Keratinocyte (primary cell): Measurements from ENCODE around the gene STK38.

Experiments
- EZH2 ChIP-seq: IDR thresholded peaks from one replicate; pipeline ENCODE4 v1.6.1; 2012; ENCODE audit warnings: inconsistent platforms, mild to moderate bottlenecking, low read length, moderate library complexity
- TF ChIP-seq, protein P1 (sequence below), 3 experiments: IDR thresholded peaks in 1 of 3; conservative IDR thresholded peaks in 1 of 3; optimal IDR thresholded peaks in 1 of 3; 2 replicates in 2 of 3; 3 replicates in 1 of 3; pipeline versions ENCODE3 to v1.5.1; 2011; ENCODE audit warnings: low read length in 3 of 3, mild to moderate bottlenecking in 3 of 3, moderate library complexity in 2 of 3, control low read depth in 1 of 3, inconsistent platforms in 1 of 3; ENCODE audit not compliant: insufficient read depth in 2 of 3; ENCODE audit errors: extremely low read depth in 1 of 3

DNA sequence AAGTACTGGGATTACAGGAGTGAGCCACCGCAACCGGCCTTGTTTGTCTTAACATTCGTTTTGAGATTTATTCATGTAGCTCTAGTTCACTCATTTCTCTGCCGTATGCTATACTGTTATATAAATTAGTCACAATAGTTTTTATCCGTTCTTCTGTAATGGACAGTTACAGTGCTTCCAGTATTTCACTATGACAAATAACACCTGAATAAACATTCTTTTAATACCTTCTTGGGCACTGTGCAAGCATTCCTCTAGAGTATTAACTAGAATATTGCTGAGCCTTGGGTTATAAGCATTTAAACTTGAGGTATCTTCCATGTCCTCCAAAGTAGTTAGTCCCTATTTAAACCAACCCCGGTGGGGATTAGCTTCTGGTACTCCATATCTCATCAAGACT is 45.6 kb downstream of the STK38 start:
- TF ChIP-seq, protein P1, sequence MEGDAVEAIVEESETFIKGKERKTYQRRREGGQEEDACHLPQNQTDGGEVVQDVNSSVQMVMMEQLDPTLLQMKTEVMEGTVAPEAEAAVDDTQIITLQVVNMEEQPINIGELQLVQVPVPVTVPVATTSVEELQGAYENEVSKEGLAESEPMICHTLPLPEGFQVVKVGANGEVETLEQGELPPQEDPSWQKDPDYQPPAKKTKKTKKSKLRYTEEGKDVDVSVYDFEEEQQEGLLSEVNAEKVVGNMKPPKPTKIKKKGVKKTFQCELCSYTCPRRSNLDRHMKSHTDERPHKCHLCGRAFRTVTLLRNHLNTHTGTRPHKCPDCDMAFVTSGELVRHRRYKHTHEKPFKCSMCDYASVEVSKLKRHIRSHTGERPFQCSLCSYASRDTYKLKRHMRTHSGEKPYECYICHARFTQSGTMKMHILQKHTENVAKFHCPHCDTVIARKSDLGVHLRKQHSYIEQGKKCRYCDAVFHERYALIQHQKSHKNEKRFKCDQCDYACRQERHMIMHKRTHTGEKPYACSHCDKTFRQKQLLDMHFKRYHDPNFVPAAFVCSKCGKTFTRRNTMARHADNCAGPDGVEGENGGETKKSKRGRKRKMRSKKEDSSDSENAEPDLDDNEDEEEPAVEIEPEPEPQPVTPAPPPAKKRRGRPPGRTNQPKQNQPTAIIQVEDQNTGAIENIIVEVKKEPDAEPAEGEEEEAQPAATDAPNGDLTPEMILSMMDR (optimal IDR thresholded peaks at IDR 0.05 in 1 of 3, IDR thresholded peaks at IDR 0.05 in 1 of 3, conservative IDR thresholded peaks at IDR 0.05 in 1 of 3; ENCODE audit: extremely low read depth in 1 of 3, insufficient read depth in 2 of 3, low read length in 3 of 3), result no peak
- no peak for TF ChIP-seq EZH2
